WTC11 (cell line): ENCODE data around the gene RRP36. TPM values are rescaled to one million over a fixed set of nuclear protein-coding genes. Genes with fewer than 3 reads are reported as not detected.

Source experiments
- ATAC-seq: fragments of 200-7000 bp; cut with Tn5 transposase; 2 replicates; pipeline ENCODE4 v1.10.0; 2021; ENCODE audit warnings: mild to moderate bottlenecking, moderate library complexity
- CTCF ChIA-PET: fragments of 300-600 bp; sonication (Branson Sonifier 250); formaldehyde crosslinking; loops from one replicate; lab custom pipeline; 2021; ENCODE audit warnings: antibody characterized with exemption; lab: Charles Lee
- POLR2A ChIA-PET: fragments of 350-600 bp; sonication (Branson Sonifier 250); formaldehyde crosslinking; loops from one replicate; lab custom pipeline; 2021; ENCODE audit warnings: antibody characterized with exemption; lab: Charles Lee
- DNase-seq: peaks from one replicate; pipeline ENCODE4 v3.0.0; 2021; ENCODE audit warnings: low spot score
- H3K27ac Mint-ChIP-seq: 2 replicates; pipeline ENCODE4 v1.8.0; 2021; ENCODE audit warnings: mixed read lengths
- H3K27me3 Mint-ChIP-seq: 2 replicates; pipeline ENCODE4 v1.8.0; 2021; ENCODE audit warnings: low read depth, mild to moderate bottlenecking, moderate library complexity, mixed read lengths
- H3K36me3 Mint-ChIP-seq: 2 replicates; pipeline ENCODE4 v1.8.0; 2021; ENCODE audit warnings: mixed read lengths
- H3K4me1 Mint-ChIP-seq: 2 replicates; pipeline ENCODE4 v1.8.0; 2022; ENCODE audit warnings: mixed read lengths
- H3K4me3 Mint-ChIP-seq: 2 replicates; pipeline ENCODE4 v1.8.0; 2021; ENCODE audit warnings: mild to moderate bottlenecking, moderate library complexity, mixed read lengths
- H3K9me3 Mint-ChIP-seq: 2 replicates; pipeline ENCODE4 v1.8.0; 2021; ENCODE audit warnings: mixed read lengths
- CBFB ChIP-seq: sonication (generic); formaldehyde crosslinking; IDR thresholded peaks from 2 replicates; pipeline ENCODE4 v1.8.1; 2022; ENCODE audit warnings: mild to moderate bottlenecking, low read depth, missing genetic modification reagents
- CREB1 ChIP-seq: sonication (generic); formaldehyde crosslinking; IDR thresholded peaks from 2 replicates; pipeline ENCODE4 v1.8.0; 2023; ENCODE audit warnings: mild to moderate bottlenecking, missing genetic modification reagents
- E2F5 ChIP-seq: sonication (generic); formaldehyde crosslinking; IDR thresholded peaks from 2 replicates; pipeline ENCODE4 v1.8.1; 2022; ENCODE audit warnings: mild to moderate bottlenecking, moderate library complexity, missing genetic modification reagents
- ESRRA ChIP-seq: sonication (generic); formaldehyde crosslinking; IDR thresholded peaks from 2 replicates; pipeline ENCODE4 v1.8.1; 2022; ENCODE audit warnings: mild to moderate bottlenecking, missing genetic modification reagents, borderline replicate concordance
- ETV6 ChIP-seq: sonication (generic); formaldehyde crosslinking; IDR thresholded peaks from 2 replicates; pipeline ENCODE4 v1.8.1; 2022; ENCODE audit warnings: mild to moderate bottlenecking, missing genetic modification reagents
- GRHL2 ChIP-seq: fragments of 250-450 bp; sonication (Bioruptor Pico); IDR thresholded peaks from 2 replicates; pipeline ENCODE4 v1.8.0; 2022; ENCODE audit warnings: mild to moderate bottlenecking, moderate library complexity; ENCODE audit not compliant: insufficient replicate concordance, severe bottlenecking
- GTF2I ChIP-seq: fragments of 250-450 bp; sonication (Bioruptor Pico); conservative IDR thresholded peaks from 2 replicates; pipeline ENCODE4 v1.4.0; 2021; ENCODE audit warnings: mild to moderate bottlenecking
- KAT7 ChIP-seq: sonication (generic); formaldehyde crosslinking; IDR thresholded peaks from 2 replicates; pipeline ENCODE4 v1.8.1; 2023; ENCODE audit warnings: missing genetic modification reagents, mild to moderate bottlenecking, borderline replicate concordance
- NFYB ChIP-seq: sonication (generic); formaldehyde crosslinking; conservative IDR thresholded peaks from 2 replicates; pipeline ENCODE4 v1.8.0; 2022; ENCODE audit warnings: low read depth, missing genetic modification reagents
- SMAD4 ChIP-seq: sonication (generic); formaldehyde crosslinking; IDR thresholded peaks from 2 replicates; pipeline ENCODE4 v1.8.0; 2022; ENCODE audit warnings: mild to moderate bottlenecking, missing genetic modification reagents
- USF2 ChIP-seq: sonication (generic); formaldehyde crosslinking; IDR thresholded peaks from 2 replicates; pipeline ENCODE4 v1.8.1; 2023; ENCODE audit warnings: mild to moderate bottlenecking, missing genetic modification reagents, moderate library complexity
- ZBTB21 ChIP-seq: sonication (generic); formaldehyde crosslinking; IDR thresholded peaks from 2 replicates; pipeline ENCODE4 v1.8.1; 2023; ENCODE audit warnings: mild to moderate bottlenecking, missing genetic modification reagents, borderline replicate concordance
- ZNF232 ChIP-seq: sonication (generic); formaldehyde crosslinking; IDR thresholded peaks from 2 replicates; pipeline ENCODE4 v1.8.0; 2022; ENCODE audit warnings: mild to moderate bottlenecking, missing genetic modification reagents
- ZNF317 ChIP-seq: sonication (generic); formaldehyde crosslinking; IDR thresholded peaks from 2 replicates; pipeline ENCODE4 v1.8.1; 2023; ENCODE audit warnings: low read depth, mild to moderate bottlenecking, moderate library complexity, missing genetic modification reagents, borderline replicate concordance
- ZNF416 ChIP-seq: fragments of 250-450 bp; sonication (Bioruptor Pico); IDR thresholded peaks from 2 replicates; pipeline ENCODE4 v1.9.0; 2021; ENCODE audit warnings: mild to moderate bottlenecking, inconsistent platforms
- ZNF423 ChIP-seq: fragments of 250-450 bp; sonication (Bioruptor Pico); IDR thresholded peaks from 2 replicates; pipeline ENCODE4 v2.1.2; 2022; ENCODE audit warnings: mild to moderate bottlenecking, moderate library complexity
- ZNF512 ChIP-seq: sonication (generic); formaldehyde crosslinking; IDR thresholded peaks from 2 replicates; pipeline ENCODE4 v1.8.1; 2022; ENCODE audit warnings: missing genetic modification reagents, borderline replicate concordance
- ZNF671 ChIP-seq: fragments of 250-450 bp; sonication (Bioruptor Pico); IDR thresholded peaks from 2 replicates; pipeline ENCODE4 v1.8.0; 2021; ENCODE audit warnings: mild to moderate bottlenecking
- total RNA-seq: library from RNA; stranded (reverse); gene quantifications from 3 replicates; pipeline ENCODE4 v1.2.3, GENCODE V29; 2021
- TF ChIP-seq, protein P1 (sequence below): fragments of 250-450 bp; sonication (Bioruptor Pico); IDR thresholded peaks from 2 replicates; pipeline ENCODE4 v1.9.0; 2021; ENCODE audit warnings: mild to moderate bottlenecking, borderline replicate concordance
- TF ChIP-seq, protein P2 (sequence below): fragments of 250-450 bp; sonication (Bioruptor Pico); IDR thresholded peaks from 2 replicates; pipeline ENCODE4 v1.9.0; 2021; ENCODE audit warnings: moderate library complexity, mild to moderate bottlenecking, inconsistent platforms, borderline replicate concordance
- TF ChIP-seq, protein P3 (sequence below): sonication (generic); formaldehyde crosslinking; IDR thresholded peaks from 2 replicates; pipeline ENCODE4 v1.8.1; 2022; ENCODE audit warnings: low read depth, mild to moderate bottlenecking, moderate library complexity, missing genetic modification reagents, borderline replicate concordance
- TF ChIP-seq, protein P4 (sequence below): sonication (generic); formaldehyde crosslinking; IDR thresholded peaks from 2 replicates; pipeline ENCODE4 v1.8.1; 2023; ENCODE audit warnings: mild to moderate bottlenecking, missing genetic modification reagents

RRP36 gene
- total RNA-seq, 1 experiment from 2014 or later = 81.0 TPM

DNA sequence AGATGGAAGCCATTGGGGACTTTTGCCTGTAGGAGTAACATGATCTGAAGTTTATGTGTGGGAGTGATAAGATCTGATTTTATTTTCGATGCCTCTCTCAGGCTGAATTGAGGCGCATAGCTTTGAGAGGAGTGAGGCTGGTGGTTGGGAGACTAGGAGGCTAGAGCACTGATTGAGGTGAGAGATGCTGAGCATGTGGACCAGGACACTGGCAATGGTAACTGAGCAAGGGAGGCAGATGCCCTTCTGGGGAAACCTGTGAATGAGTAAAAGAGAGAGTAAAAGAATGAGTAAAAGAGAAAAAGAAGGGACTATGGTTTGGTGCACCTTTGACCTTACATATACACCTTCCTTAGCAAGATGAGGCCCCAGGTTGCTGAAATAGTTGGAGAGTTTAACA lies 3.0 kb downstream of the RRP36 start:
- no peaks in the 10 kb centered on the region for H3K27me3 Mint-ChIP-seq
- CTCF ChIA-PET = no interaction called here
- peak overlapping the region; percentile 36 for H3K27ac Mint-ChIP-seq
- DNase-seq (no peak), ATAC-seq (no peak)
- H3K4me1 Mint-ChIP-seq = peaks cover 8% of the 10 kb centered on the region
- no peaks in the 10 kb centered on the region for H3K9me3 Mint-ChIP-seq
- peaks cover 53% of the 10 kb centered on the region for H3K36me3 Mint-ChIP-seq
- POLR2A ChIA-PET = no interaction called here
- TF ChIP-seq KAT7 (CRISPR knock-in tag) = no peak
- no peak for TF ChIP-seq SMAD4 (CRISPR knock-in tag)
- no peak for TF ChIP-seq ZNF232 (CRISPR knock-in tag)
- TF ChIP-seq, protein P1, sequence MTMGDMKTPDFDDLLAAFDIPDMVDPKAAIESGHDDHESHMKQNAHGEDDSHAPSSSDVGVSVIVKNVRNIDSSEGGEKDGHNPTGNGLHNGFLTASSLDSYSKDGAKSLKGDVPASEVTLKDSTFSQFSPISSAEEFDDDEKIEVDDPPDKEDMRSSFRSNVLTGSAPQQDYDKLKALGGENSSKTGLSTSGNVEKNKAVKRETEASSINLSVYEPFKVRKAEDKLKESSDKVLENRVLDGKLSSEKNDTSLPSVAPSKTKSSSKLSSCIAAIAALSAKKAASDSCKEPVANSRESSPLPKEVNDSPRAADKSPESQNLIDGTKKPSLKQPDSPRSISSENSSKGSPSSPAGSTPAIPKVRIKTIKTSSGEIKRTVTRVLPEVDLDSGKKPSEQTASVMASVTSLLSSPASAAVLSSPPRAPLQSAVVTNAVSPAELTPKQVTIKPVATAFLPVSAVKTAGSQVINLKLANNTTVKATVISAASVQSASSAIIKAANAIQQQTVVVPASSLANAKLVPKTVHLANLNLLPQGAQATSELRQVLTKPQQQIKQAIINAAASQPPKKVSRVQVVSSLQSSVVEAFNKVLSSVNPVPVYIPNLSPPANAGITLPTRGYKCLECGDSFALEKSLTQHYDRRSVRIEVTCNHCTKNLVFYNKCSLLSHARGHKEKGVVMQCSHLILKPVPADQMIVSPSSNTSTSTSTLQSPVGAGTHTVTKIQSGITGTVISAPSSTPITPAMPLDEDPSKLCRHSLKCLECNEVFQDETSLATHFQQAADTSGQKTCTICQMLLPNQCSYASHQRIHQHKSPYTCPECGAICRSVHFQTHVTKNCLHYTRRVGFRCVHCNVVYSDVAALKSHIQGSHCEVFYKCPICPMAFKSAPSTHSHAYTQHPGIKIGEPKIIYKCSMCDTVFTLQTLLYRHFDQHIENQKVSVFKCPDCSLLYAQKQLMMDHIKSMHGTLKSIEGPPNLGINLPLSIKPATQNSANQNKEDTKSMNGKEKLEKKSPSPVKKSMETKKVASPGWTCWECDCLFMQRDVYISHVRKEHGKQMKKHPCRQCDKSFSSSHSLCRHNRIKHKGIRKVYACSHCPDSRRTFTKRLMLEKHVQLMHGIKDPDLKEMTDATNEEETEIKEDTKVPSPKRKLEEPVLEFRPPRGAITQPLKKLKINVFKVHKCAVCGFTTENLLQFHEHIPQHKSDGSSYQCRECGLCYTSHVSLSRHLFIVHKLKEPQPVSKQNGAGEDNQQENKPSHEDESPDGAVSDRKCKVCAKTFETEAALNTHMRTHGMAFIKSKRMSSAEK (CRISPR knock-in tag) = no peak
- TF ChIP-seq USF2 (CRISPR knock-in tag) = no peak
- TF ChIP-seq GTF2I (CRISPR knock-in tag) = no peak
- TF ChIP-seq CBFB (CRISPR knock-in tag) = no peak
- TF ChIP-seq ESRRA (CRISPR knock-in tag) = no peak
- no peak for TF ChIP-seq GRHL2 (CRISPR knock-in tag)
- H3K4me3 Mint-ChIP-seq = no peak overlapping the region

- no peaks in the 10 kb centered on the region for H3K9me3 Mint-ChIP-seq
- CTCF ChIA-PET = no interaction called here
- H3K27me3 Mint-ChIP-seq = no peaks in the 10 kb centered on the region
- ATAC-seq (no peak), DNase-seq (no peak)
- TF ChIP-seq NFYB (CRISPR knock-in tag) = no peak
- no peak overlapping the region for H3K27ac Mint-ChIP-seq
- H3K36me3 Mint-ChIP-seq = peaks cover 64% of the 10 kb centered on the region
- POLR2A ChIA-PET = interaction anchor here (0.6 kb wide), 1 partner anchor 1065 kb away, joined by 3 read pairs; no protein-coding TSS in a partner anchor
- H3K4me1 Mint-ChIP-seq = no peaks in the 10 kb centered on the region
- H3K4me3 Mint-ChIP-seq = no peak overlapping the region
Measured at GRCh38 chr6:43026365-43026764, 4.9 kb downstream of the RRP36 start.

DNA sequence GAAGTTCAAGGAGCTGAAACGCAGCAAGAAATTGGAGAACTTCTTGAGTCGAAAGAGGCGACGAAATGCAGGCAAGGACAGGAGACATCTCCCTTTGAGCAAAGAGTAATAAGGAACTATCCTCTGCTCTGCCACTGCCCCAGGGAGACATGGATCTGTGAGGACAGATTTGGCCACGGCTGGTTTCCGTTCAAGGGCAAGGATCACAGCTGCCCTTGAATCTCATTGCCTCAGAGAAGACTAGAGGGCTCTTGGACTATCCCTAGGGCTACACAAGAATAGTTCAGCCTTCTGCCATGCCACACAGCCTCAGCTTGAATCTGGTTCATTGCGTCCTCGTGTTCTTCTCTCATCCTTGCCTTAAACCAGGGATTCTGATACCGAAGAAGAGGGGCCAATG lies 7.7 kb downstream of the RRP36 start:
- POLR2A ChIA-PET = interaction anchor here (0.8 kb wide), 1 partner anchor 30 kb away, joined by 3 read pairs; the partner anchor contains the start of genes KLC4 and MRPL2
- DNase-seq (no peak), ATAC-seq (no peak)
- Mint-ChIP-seq H3K27ac (no peak overlapping the region), H3K4me1 (no peaks in the 10 kb centered on the region), H3K4me3 (no peak overlapping the region), H3K9me3 (no peaks in the 10 kb centered on the region), H3K27me3 (no peaks in the 10 kb centered on the region), H3K36me3 (peaks cover 77% of the 10 kb centered on the region)
- CTCF ChIA-PET = no interaction called here
- no peak for TF ChIP-seq ESRRA (CRISPR knock-in tag)
- TF ChIP-seq, protein P2, sequence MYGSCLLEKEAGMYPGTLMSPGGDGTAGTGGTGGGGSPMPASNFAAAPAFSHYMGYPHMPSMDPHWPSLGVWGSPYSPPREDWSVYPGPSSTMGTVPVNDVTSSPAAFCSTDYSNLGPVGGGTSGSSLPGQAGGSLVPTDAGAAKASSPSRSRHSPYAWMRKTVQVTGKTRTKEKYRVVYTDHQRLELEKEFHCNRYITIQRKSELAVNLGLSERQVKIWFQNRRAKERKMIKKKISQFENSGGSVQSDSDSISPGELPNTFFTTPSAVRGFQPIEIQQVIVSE = no peak
- TF ChIP-seq ZNF317 (CRISPR knock-in tag) = no peak
- no peak for TF ChIP-seq CREB1 (CRISPR knock-in tag)
- TF ChIP-seq ZBTB21 = no peak
- TF ChIP-seq E2F5 (CRISPR knock-in tag) = no peak
- TF ChIP-seq, protein P3, sequence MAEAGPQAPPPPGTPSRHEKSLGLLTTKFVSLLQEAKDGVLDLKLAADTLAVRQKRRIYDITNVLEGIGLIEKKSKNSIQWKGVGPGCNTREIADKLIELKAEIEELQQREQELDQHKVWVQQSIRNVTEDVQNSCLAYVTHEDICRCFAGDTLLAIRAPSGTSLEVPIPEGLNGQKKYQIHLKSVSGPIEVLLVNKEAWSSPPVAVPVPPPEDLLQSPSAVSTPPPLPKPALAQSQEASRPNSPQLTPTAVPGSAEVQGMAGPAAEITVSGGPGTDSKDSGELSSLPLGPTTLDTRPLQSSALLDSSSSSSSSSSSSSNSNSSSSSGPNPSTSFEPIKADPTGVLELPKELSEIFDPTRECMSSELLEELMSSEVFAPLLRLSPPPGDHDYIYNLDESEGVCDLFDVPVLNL (CRISPR knock-in tag) = no peak
- TF ChIP-seq ZNF416 (CRISPR knock-in tag) = no peak
- no peak for TF ChIP-seq ZNF671 (CRISPR knock-in tag)
- TF ChIP-seq ZNF423 (CRISPR knock-in tag) = no peak
- TF ChIP-seq, protein P4, sequence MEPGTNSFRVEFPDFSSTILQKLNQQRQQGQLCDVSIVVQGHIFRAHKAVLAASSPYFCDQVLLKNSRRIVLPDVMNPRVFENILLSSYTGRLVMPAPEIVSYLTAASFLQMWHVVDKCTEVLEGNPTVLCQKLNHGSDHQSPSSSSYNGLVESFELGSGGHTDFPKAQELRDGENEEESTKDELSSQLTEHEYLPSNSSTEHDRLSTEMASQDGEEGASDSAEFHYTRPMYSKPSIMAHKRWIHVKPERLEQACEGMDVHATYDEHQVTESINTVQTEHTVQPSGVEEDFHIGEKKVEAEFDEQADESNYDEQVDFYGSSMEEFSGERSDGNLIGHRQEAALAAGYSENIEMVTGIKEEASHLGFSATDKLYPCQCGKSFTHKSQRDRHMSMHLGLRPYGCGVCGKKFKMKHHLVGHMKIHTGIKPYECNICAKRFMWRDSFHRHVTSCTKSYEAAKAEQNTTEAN (CRISPR knock-in tag) = no peak
- TF ChIP-seq ETV6 (CRISPR knock-in tag) = no peak
- TF ChIP-seq ZNF512 = no peak
